H1 (cell line): Measurements from ENCODE around the gene DFFA. TPM values are rescaled to one million over a fixed set of nuclear protein-coding genes. Genes with fewer than 3 reads are reported as not detected.

Experiments used
- CTCF ChIA-PET: fragments of 300-600 bp; sonication (Branson Sonifier 250); formaldehyde crosslinking; loops from one replicate; lab custom pipeline; 2021; ENCODE audit not compliant: partially characterized antibody; lab: Charles Lee
- POLR2A ChIA-PET: fragments of 300-600 bp; sonication (Branson Sonifier 250); formaldehyde crosslinking; loops from one replicate; lab custom pipeline; 2021; ENCODE audit warnings: inconsistent platforms; ENCODE audit not compliant: partially characterized antibody; lab: Charles Lee
- DNase-seq, 2 experiments: peaks; one replicate each; pipeline versions ENCODE4 v3.0.0 to v3.0.0-alpha.2; 2010 to 2022; ENCODE audit warnings: low spot score in 2 of 2, low read depth in 1 of 2, mixed read lengths in 1 of 2
- FAIRE-seq: peaks from 2 replicates; lab custom pipeline; 2011; peaks lifted over from hg19 to GRCh38; lab: Jason Lieb, UNC
- H2AFZ ChIP-seq: 2 replicates; pipeline ENCODE4 v1.8.1; 2012; ENCODE audit warnings: low read length, inconsistent platforms
- H2AK5ac ChIP-seq: 2 replicates; pipeline ENCODE4 v1.6.1; 2013; ENCODE audit warnings: low read depth, low read length
- H2BK120ac ChIP-seq: replicated peaks from 2 replicates; pipeline ENCODE3; 2013; ENCODE audit warnings: low read depth, low read length, inconsistent platforms
- H2BK12ac ChIP-seq: 2 replicates; pipeline ENCODE4 v1.6.1; 2013; ENCODE audit warnings: low read depth, low read length
- H2BK15ac ChIP-seq: 2 replicates; pipeline ENCODE4 v1.6.1; 2013; ENCODE audit warnings: low read length
- H2BK20ac ChIP-seq: 2 replicates; pipeline ENCODE4 v1.6.1; 2013; ENCODE audit warnings: low read length
- H2BK5ac ChIP-seq: 2 replicates; pipeline ENCODE4 v1.6.1; 2013; ENCODE audit warnings: low read depth, low read length
- H3K14ac ChIP-seq: 2 replicates; pipeline ENCODE4 v1.6.1; 2013; ENCODE audit warnings: inconsistent platforms; ENCODE audit not compliant: insufficient read length
- H3K18ac ChIP-seq: 2 replicates; pipeline ENCODE4 v1.6.1; 2013; ENCODE audit warnings: low read length; ENCODE audit errors: extremely low read depth
- H3K23ac ChIP-seq: 2 replicates; pipeline ENCODE4 v1.6.1; 2013; ENCODE audit warnings: inconsistent platforms; ENCODE audit not compliant: insufficient read length
- H3K23me2 ChIP-seq: 2 replicates; pipeline ENCODE4 v1.6.1; 2013; ENCODE audit warnings: low read depth, low read length
- H3K27ac ChIP-seq: 2 replicates; pipeline ENCODE4 v1.6.1; 2011; ENCODE audit warnings: low read depth, low read length, inconsistent platforms
- H3K27me3 ChIP-seq, 4 experiments: replicated peaks in 1 of 4; 1 replicate in 1 of 4; 2 replicates in 3 of 4; pipeline versions ENCODE4 v1.6.1 to v1.8.1; 2011 to 2013; ENCODE audit warnings: low read length in 3 of 4, mild to moderate bottlenecking in 3 of 4, inconsistent platforms in 2 of 4, mixed read lengths in 2 of 4, moderate library complexity in 1 of 4; ENCODE audit not compliant: control insufficient read depth in 3 of 4, insufficient read depth in 3 of 4; ENCODE audit errors: extremely low read depth in 1 of 4
- H3K36me3 ChIP-seq, 4 experiments: 2 replicates each; pipeline versions ENCODE4 v1.6.1 to v1.8.1; 2011 to 2013; ENCODE audit warnings: mild to moderate bottlenecking in 4 of 4, low read length in 3 of 4, moderate library complexity in 2 of 4, control low read depth in 1 of 4, inconsistent platforms in 1 of 4; ENCODE audit not compliant: insufficient read depth in 4 of 4, control insufficient read depth in 2 of 4
- H3K4ac ChIP-seq: replicated peaks from 2 replicates; pipeline ENCODE3; 2013; ENCODE audit warnings: low read length, low read depth, mixed read lengths, inconsistent platforms; ENCODE audit not compliant: insufficient read length
- H3K4me1 ChIP-seq, 4 experiments: replicated peaks in 1 of 4; 1 replicate in 1 of 4; 2 replicates in 3 of 4; pipeline versions ENCODE4 v1.6.1 to v1.8.1; 2011 to 2013; ENCODE audit warnings: low read length in 3 of 4, inconsistent platforms in 2 of 4, mixed read lengths in 1 of 4; ENCODE audit not compliant: insufficient read depth in 4 of 4, control insufficient read depth in 3 of 4
- H3K4me2 ChIP-seq, 2 experiments: 2 replicates each; pipeline versions ENCODE4 v1.6.1 to v1.8.1; 2011 to 2013; ENCODE audit warnings: low read depth in 2 of 2, low read length in 2 of 2, control low read depth in 1 of 2, inconsistent platforms in 1 of 2, mild to moderate bottlenecking in 1 of 2; ENCODE audit not compliant: insufficient read depth in 1 of 2
- H3K4me3 ChIP-seq, 4 experiments: fragments of 200-600, 300-600 bp in 1 of 4; sonication (generic), shearing (Covaris generic), sonication (Bioruptor Twin) in 1 of 4; 2 replicates each; pipeline versions ENCODE4 v1.5.1 to v1.8.1; 2011 to 2016; ENCODE audit warnings: low read length in 4 of 4, low read depth in 3 of 4, control low read depth in 2 of 4, inconsistent platforms in 2 of 4, mild to moderate bottlenecking in 2 of 4, mixed read lengths in 1 of 4, moderate library complexity in 1 of 4; ENCODE audit not compliant: insufficient read depth in 2 of 4; ENCODE audit errors: extremely low read depth in 1 of 4
- H3K56ac ChIP-seq: replicated peaks from 2 replicates; pipeline ENCODE3; 2013; ENCODE audit warnings: low read depth, mild to moderate bottlenecking, mixed read lengths, low read length, inconsistent platforms; ENCODE audit not compliant: insufficient read length
- H3K79me1 ChIP-seq: 2 replicates; pipeline ENCODE4 v1.6.1; 2013; ENCODE audit warnings: low read depth, low read length, control low read depth
- H3K79me2 ChIP-seq, 2 experiments: 2 replicates each; pipeline versions ENCODE4 v1.6.1 to v1.8.1; 2012 to 2013; ENCODE audit warnings: low read length in 2 of 2, mild to moderate bottlenecking in 2 of 2, inconsistent platforms in 1 of 2; ENCODE audit not compliant: insufficient read depth in 2 of 2, control insufficient read depth in 1 of 2
- H3K9ac ChIP-seq, 4 experiments: replicated peaks in 1 of 4; 1 replicate in 1 of 4; 2 replicates in 3 of 4; pipeline versions ENCODE4 v1.6.1 to v1.8.1; 2011 to 2013; ENCODE audit warnings: low read depth in 3 of 4, low read length in 3 of 4, control low read depth in 2 of 4, mild to moderate bottlenecking in 2 of 4, moderate library complexity in 2 of 4, inconsistent platforms in 1 of 4; ENCODE audit errors: extremely low read depth in 1 of 4
- H3K9me3 ChIP-seq, 2 experiments: 2 replicates each; pipeline versions ENCODE4 v1.6.1 to v1.8.1; 2012 to 2013; ENCODE audit warnings: mild to moderate bottlenecking in 2 of 2, moderate library complexity in 2 of 2, control low read depth in 1 of 2, inconsistent platforms in 1 of 2, low read depth in 1 of 2, low read length in 1 of 2, mixed read lengths in 1 of 2; ENCODE audit not compliant: insufficient read depth in 2 of 2
- H4K20me1 ChIP-seq, 2 experiments: replicated peaks in 1 of 2; 2 replicates each; pipeline versions ENCODE3 to v1.8.1; 2011 to 2013; ENCODE audit warnings: inconsistent platforms in 2 of 2, low read length in 2 of 2, mild to moderate bottlenecking in 1 of 2; ENCODE audit not compliant: insufficient read depth in 2 of 2, control insufficient read depth in 1 of 2
- H4K5ac ChIP-seq: 2 replicates; pipeline ENCODE4 v1.6.1; 2013; ENCODE audit warnings: low read length, low read depth, mixed read lengths, inconsistent platforms; ENCODE audit not compliant: insufficient read length
- H4K8ac ChIP-seq: 2 replicates; pipeline ENCODE4 v1.8.0; 2013; ENCODE audit warnings: mild to moderate bottlenecking, moderate library complexity, low read length, inconsistent platforms; ENCODE audit not compliant: insufficient read depth; ENCODE audit errors: extremely low read depth
- H4K91ac ChIP-seq: replicated peaks from 2 replicates; pipeline ENCODE3; 2013; ENCODE audit warnings: low read length, mixed read lengths, inconsistent platforms; ENCODE audit not compliant: insufficient read length
- BCL11A ChIP-seq, 2 experiments: IDR thresholded peaks; one replicate each; pipeline ENCODE4 v1.6.1; 2011; ENCODE audit warnings: low read depth in 2 of 2, low read length in 2 of 2, mild to moderate bottlenecking in 2 of 2
- CBX5 ChIP-seq: fragments of 300-800, 300-1000 bp; sonication (generic); IDR thresholded peaks from 2 replicates; pipeline ENCODE4 v1.7.1; 2016; ENCODE audit warnings: antibody characterized with exemption, low read length, low read depth
- KDM5A ChIP-seq: fragments of 200-600 bp; IDR thresholded peaks from 2 replicates; pipeline ENCODE4 v1.7.1; 2012; ENCODE audit warnings: mild to moderate bottlenecking, low read length, inconsistent platforms, mixed read lengths
- MAFK ChIP-seq: IDR thresholded peaks from 2 replicates; pipeline ENCODE4 v1.6.1; 2012; ENCODE audit warnings: low read depth, mild to moderate bottlenecking, improper control_type of control experiment, low read length
- NANOG ChIP-seq: IDR thresholded peaks from 2 replicates; pipeline ENCODE4 v1.6.1; 2011; ENCODE audit warnings: low read length, low read depth, mild to moderate bottlenecking, inconsistent platforms; ENCODE audit not compliant: insufficient read depth, poor library complexity, severe bottlenecking
- RAD21 ChIP-seq, 2 experiments: IDR thresholded peaks in 1 of 2; conservative IDR thresholded peaks in 1 of 2; 2 replicates each; pipeline ENCODE4 v1.6.1; 2011; ENCODE audit warnings: low read depth in 2 of 2, low read length in 2 of 2, improper control_type of control experiment in 1 of 2, inconsistent platforms in 1 of 2, mild to moderate bottlenecking in 1 of 2, moderate library complexity in 1 of 2
- RXRA ChIP-seq: IDR thresholded peaks from 2 replicates; pipeline ENCODE4 v1.6.1; 2011; ENCODE audit warnings: low read depth, mild to moderate bottlenecking, low read length, moderate library complexity; ENCODE audit not compliant: insufficient read depth
- SAP30 ChIP-seq: fragments of 300-600 bp; sonication (generic); IDR thresholded peaks from 2 replicates; pipeline ENCODE4 v1.7.1; 2012; ENCODE audit warnings: low read length, moderate library complexity, mild to moderate bottlenecking, inconsistent platforms; ENCODE audit not compliant: insufficient read depth, insufficient replicate concordance
- SUZ12 ChIP-seq: fragments of 200-600 bp; sonication (generic); IDR thresholded peaks from 2 replicates; pipeline ENCODE4 v1.6.1; 2012; ENCODE audit warnings: mild to moderate bottlenecking, inconsistent platforms, low read length, moderate library complexity, mixed read lengths
- ZNF274 ChIP-seq: IDR thresholded peaks from 2 replicates; pipeline ENCODE4 v1.7.0; 2012; ENCODE audit warnings: low read length, borderline replicate concordance; ENCODE audit errors: extremely low read depth
- WGBS, 2 experiments: shearing (Covaris generic) in 1 of 2; methylation state at CpG; one replicate each; pipeline versions ENCODE4 v1.1.6 to v1.1.7; 2013 to 2015; ENCODE audit warnings: low lambda C conversion rate in 2 of 2, mixed read lengths in 2 of 2, inconsistent platforms in 1 of 2, low coverage in 1 of 2, missing lambda C conversion rate in 1 of 2; ENCODE audit not compliant: insufficient replicate concordance in 2 of 2, insufficient coverage in 1 of 2, insufficient read length in 1 of 2; ENCODE audit errors: extremely low coverage in 1 of 2, missing lambda C conversion rate in 1 of 2; 5-methylcytosine and 5-hydroxymethylcytosine counted together
- polyA plus RNA-seq, 7 experiments: library from polyadenylated mRNA; depleted of rRNA in 3 of 7; stranded (reverse) in 5 of 7; unstranded in 2 of 7; fragments of >200 nt in 5 of 7; fragments of 200-250 nt in 2 of 7; gene quantifications; 1 replicate in 5 of 7; 2 replicates in 1 of 7; 4 replicates in 1 of 7; pipeline versions ENCODE4 v1.2.1 to v1.2.3, GENCODE V29; 2011 to 2013; ENCODE audit warnings: missing spikeins in 2 of 7, mixed read lengths in 2 of 7
- total RNA-seq: library from RNA; stranded (reverse); fragmentation: NEBNext Ultra II Directional; extraction: Animal tissue kit (Norgen Biotek cat#: 25700); gene quantifications from 2 replicates; pipeline ENCODE4 v1.2.1, GENCODE V29; 2021
- TF ChIP-seq, protein P1 (sequence below): IDR thresholded peaks from 2 replicates; pipeline ENCODE4 v1.6.1; 2012; ENCODE audit warnings: inconsistent platforms

DFFA gene
- total and polyA plus RNA-seq, 2 of the 8 experiments (the other 6 are each of a cell fraction or from before 2014, with no cell fraction given): 34.3 to 79.9 TPM

- Histone ChIP-seq H3K4ac (no peak overlapping the region), H2AFZ (no peak overlapping the region), H2BK5ac (no peak overlapping the region), H3K27me3 (no peaks in the 10 kb centered on the region), H3K4me1 (peaks cover 5 to 18% (median 9%) of the 10 kb centered on the region in 4 experiments), H3K79me2 (peaks cover 3 to 42% of the 10 kb centered on the region in 2 experiments; a peak in 2 of 4 replicates), H3K4me2 (no peak overlapping the region), H3K79me1 (peaks cover 7% of the 10 kb centered on the region; the same call in 1 of the 2 replicates), H4K5ac (no peak overlapping the region), H3K27ac (no peak overlapping the region), H2BK20ac (no peak overlapping the region), H3K18ac (no peak overlapping the region), H4K91ac (no peak overlapping the region), H2BK12ac (no peak overlapping the region), H3K9ac (no peak overlapping the region), H3K23me2 (no peaks in the 10 kb centered on the region; the same call in 1 of the 2 replicates), H4K20me1 (peaks cover 1 to 7% of the 10 kb centered on the region in 2 experiments), H3K14ac (no peak overlapping the region), H3K9me3 (no peaks in the 10 kb centered on the region), H3K4me3 (no peak overlapping the region), H2AK5ac (no peak overlapping the region), H2BK120ac (no peak overlapping the region), H3K23ac (no peak overlapping the region), H2BK15ac (no peak overlapping the region), H3K56ac (no peak overlapping the region), H4K8ac (no peak overlapping the region), H3K36me3 (no peaks in the 10 kb centered on the region)
- WGBS, 2 experiments: 85% methylated on average over 6 of the region's 6 CpGs; no CpG with 5 or more reads in 1 of the 2 experiments
- FAIRE-seq (no peak), DNase-seq (no peak)
- no peak for TF ChIP-seq KDM5A
- TF ChIP-seq NANOG: no peak
- TF ChIP-seq ZNF274: no peak
- no peak for TF ChIP-seq SAP30
- no peak for TF ChIP-seq SUZ12
- TF ChIP-seq BCL11A (IDR thresholded peaks at IDR 0.05; ENCODE audit: low read depth in 2 of 2, low read length in 2 of 2): no peak
- TF ChIP-seq MAFK: no peak
- no peak for TF ChIP-seq RXRA
- TF ChIP-seq CBX5: no peak
- TF ChIP-seq RAD21 (IDR thresholded peaks at IDR 0.05 in 1 of 2, conservative IDR thresholded peaks at IDR 0.05 in 1 of 2; ENCODE audit: low read depth in 2 of 2, low read length in 2 of 2): no peak
- TF ChIP-seq, protein P1, sequence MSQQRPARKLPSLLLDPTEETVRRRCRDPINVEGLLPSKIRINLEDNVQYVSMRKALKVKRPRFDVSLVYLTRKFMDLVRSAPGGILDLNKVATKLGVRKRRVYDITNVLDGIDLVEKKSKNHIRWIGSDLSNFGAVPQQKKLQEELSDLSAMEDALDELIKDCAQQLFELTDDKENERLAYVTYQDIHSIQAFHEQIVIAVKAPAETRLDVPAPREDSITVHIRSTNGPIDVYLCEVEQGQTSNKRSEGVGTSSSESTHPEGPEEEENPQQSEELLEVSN: no peak
- ChIA-PET CTCF (interaction anchor here (0.6 to 9.1 kb wide), 6 partner anchors 11 to 423 kb away, joined by 3 to 78 read pairs (median 14); no protein-coding TSS in a partner anchor), POLR2A (interaction anchor here (1.1 to 1.2 kb wide), 3 partner anchors 9 to 55 kb away, joined by 3 to 4 read pairs (median 3); no protein-coding TSS in a partner anchor)
Measured at GRCh38 chr1:10509809-10510509, 37.6 kb upstream of the DFFA start.
